Vagina (tissue), 2 donors: ENCODE data around the gene COPS6.

ENCODE experiments used
- CTCF ChIP-seq, 3 experiments: fragments of 450-650 bp in 2 of 3; fragments of 200-600 bp in 1 of 3; sonication (generic) in 1 of 3; IDR thresholded peaks; one replicate each; pipeline ENCODE4 v1.5.1; 2017 to 2019; ENCODE audit warnings: antibody characterized with exemption in 3 of 3, mild to moderate bottlenecking in 2 of 3, moderate library complexity in 2 of 3
- POLR2A ChIP-seq, 2 donors: fragments of 450-650 bp; IDR thresholded peaks; one replicate each; pipeline ENCODE4 v1.6.1; 2017; ENCODE audit warnings: antibody characterized with exemption in 2 of 2, mild to moderate bottlenecking in 2 of 2, moderate library complexity in 2 of 2
- POLR2AphosphoS5 ChIP-seq, 2 donors: sonication (generic); formaldehyde crosslinking; IDR thresholded peaks; one replicate each; pipeline ENCODE4 v1.9.0; 2017; ENCODE audit warnings: antibody characterized with exemption in 2 of 2, mild to moderate bottlenecking in 2 of 2, low read depth in 1 of 2; ENCODE audit not compliant: insufficient read depth in 1 of 2

GRCh38 chr7:100089458-100090196 is 858 bp downstream of the COPS6 start:
- TF ChIP-seq POLR2AphosphoS5 (IDR thresholded peaks at IDR 0.05; ENCODE audit: insufficient read depth in 1 of 2, low read depth in 1 of 2) (no peak), CTCF (IDR thresholded peaks at IDR 0.05) (no peak), POLR2A (IDR thresholded peaks at IDR 0.05) (no peak)
